Endometrium (tissue), 2 donors: ENCODE measurements around the gene PGC.

ENCODE experiments used
- FAIRE-seq: peaks from 2 replicates; lab custom pipeline; 2012; peaks lifted over from hg19 to GRCh38; lab: Jason Lieb, UNC
- donor health status: control.
- donor health status: control.

Gene PGC

GRCh38 chr6:41730531-41731436 lies 16.4 kb downstream of the PGC start:
- no peak for FAIRE-seq

DNA sequence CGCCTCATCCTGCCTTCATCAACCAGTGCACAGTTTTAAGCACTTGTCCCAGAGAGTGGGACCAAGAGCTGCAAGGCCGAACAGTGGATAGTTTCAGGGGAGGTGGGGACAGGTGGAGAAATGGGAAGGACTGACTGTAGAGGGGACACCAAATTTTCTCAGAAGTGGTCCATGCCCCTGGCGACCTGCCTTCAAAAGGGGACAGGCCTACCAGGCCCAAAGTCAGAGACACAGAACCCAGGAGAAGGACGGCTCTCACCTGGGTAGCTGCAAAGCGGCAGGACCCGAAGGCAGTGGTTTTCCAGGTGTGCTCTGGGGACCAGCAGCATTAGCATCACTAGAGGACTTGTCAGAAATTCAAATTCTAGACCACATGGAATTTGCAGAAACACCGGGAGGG lies 17.6 kb downstream of the PGC start:
- FAIRE-seq: no peak

- FAIRE-seq: no peak
These were observed 18.2 kb downstream of the PGC start for GRCh38 chr6:41728954-41729353.

DNA sequence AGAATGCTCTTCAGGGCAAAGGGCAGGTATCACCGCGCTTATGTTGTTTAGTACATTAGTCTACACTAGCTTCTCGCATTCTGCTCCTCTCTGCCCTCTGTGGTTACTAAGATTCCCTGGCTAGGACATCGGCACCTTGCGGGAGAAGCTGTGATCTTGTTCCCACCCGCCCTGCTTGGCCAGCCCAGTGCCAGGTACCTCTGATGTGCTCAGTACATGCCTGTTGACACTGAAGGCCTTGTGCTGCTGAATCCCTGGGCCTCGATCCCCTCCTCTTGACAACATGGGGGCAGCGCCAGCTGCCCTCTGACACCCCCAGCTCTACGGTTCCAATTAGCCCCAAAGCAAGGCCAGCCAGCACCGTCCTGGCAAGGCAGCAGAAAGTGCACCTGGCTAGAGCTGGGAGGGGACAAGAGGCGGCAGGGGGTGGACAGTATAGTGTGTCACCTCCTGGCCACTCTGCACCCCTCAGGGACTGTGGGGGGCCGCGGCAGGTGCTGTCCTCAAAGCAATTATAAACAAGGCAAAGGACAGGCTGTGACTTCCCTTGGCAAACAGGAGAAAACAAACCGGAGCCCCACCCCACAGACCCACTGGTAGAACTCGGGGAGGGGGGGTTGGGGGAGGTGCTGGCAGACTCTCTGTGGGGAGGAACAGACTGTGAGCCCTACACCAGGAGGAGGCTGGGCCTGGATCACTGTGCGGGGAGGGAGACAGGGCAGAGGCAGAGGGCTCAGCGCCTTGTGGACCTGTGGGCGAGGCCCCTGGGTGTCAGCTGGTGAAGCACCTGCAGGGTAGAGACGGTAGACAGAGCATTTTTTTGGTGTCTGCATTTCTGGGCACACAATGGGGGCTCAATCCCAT lies 18.9 kb downstream of the PGC start:
- no peak for FAIRE-seq

DNA sequence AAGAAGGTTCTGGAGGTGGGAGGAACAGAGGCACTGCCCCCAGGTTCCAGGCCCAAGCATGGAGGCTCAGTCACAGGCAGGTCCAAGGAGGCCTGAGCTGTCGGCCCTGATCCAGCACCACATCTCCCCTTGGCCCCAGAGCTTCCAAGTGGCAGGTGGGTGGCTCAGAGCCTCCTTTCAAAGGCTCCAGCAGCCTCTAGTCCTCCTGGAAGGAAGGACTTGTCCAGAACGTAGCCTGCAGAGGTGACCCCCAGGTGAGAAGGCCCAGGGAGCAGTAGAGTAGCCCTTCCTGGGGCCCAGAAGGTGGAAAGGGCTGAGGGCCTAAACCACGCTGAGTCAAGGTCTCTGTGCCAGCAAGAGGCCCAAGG lies 19.5 kb downstream of the PGC start:
- no peak for FAIRE-seq

DNA sequence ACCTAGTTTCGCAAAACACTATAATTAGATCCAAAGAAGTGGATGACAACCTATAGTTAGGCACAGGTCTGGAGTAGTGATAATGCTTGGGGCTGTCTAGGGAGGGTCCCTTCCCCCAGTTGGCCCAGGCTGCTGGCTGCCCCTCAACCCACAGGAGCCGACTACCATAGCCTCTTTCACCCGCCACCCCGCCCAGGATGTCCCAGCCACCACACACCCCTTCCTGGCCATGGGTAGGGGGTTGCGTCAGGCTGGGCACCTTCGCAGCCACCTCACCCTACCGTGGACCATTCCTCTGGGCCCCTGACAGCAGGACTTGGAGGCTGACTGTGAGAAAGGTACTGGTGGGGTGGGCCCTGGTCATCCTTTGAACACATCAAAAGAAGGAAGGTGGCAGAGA lies 20.3 kb downstream of the PGC start:
- no peak for FAIRE-seq

DNA sequence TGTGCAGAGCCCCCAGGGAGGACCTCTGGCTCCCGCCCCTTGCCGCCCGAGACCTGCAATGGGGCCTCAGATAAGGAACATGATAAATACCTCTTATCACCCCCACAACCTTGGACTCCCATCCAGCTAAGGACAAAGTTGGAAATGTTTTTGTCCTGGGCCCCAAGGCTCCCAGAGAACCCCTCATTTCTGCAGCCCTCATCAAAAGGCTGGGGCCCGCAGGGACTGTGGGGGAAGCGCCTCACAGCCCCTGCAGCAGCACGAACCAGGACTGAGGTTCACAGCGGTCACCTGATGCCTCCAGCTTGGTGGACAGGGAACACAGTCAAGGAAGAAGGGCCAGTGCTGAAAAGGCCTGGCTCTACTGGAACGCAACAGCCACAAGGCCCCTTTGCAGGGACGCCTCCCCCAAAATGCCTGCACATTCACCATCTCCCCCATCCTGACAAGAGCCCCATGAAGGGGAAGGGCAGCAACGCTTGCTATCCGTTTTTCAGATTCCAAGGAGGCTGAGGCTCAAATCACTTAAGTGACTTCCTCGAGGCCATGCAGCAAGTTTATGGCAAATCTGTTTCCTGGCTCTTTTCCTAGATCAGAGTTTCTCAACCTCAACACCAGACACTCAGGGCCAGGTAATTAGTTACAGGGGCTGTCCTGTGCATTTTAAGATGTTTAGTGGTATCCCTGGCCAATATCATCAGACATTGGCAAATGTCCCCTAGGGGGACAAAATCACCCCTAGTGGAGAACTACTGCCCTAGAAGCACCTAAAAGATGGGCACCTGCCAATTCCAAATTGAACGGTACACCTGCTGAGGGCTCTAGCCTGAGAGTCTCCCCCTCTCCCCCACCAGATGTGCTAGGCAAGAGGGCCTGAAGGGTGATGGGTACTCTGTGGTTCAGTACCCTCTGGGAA lies 22.4 kb downstream of the PGC start:
- no peak for FAIRE-seq

DNA sequence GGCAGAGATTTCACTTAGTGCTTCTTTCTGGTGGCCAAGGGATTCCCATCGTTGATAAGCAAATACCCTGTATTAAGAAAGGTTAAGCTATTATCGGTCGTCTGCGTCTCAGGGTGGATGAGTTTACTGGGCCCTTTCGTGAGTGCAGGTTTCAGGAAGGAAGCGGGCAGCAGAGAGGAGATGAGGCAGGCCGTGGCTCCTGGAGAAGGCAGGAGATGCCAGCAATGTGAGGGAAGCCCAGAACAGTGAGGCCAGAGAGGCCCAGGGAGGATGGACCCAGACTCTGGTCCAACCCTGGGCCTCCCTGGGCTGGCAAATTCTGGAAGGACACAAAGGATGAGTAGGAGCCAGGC lies 23.0 kb downstream of the PGC start:
- no peak for FAIRE-seq

- FAIRE-seq: no peak
These were observed 23.5 kb downstream of the PGC start for GRCh38 chr6:41723530-41724227.

- no peak for FAIRE-seq
These were observed 24.1 kb downstream of the PGC start for GRCh38 chr6:41722969-41723529.

DNA sequence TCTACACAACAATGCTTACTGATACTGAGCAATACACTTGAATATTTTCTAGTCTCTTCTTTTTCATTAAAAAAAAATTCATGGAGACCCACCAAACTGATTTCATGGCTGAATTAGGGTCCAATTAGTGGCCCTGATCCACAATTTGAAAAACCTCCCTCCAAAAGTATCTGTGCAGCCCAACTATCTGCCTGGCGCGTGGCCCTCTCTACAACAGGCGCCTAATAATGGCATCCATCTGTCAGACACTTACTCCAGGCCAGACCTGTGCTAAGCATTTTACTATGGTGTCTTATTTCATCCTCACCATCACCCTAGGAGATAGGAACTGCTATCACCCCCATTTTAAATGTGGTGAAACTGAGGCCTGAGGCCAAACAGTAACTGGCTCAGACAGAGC lies 25.8 kb downstream of the PGC start:
- FAIRE-seq: no peak

DNA sequence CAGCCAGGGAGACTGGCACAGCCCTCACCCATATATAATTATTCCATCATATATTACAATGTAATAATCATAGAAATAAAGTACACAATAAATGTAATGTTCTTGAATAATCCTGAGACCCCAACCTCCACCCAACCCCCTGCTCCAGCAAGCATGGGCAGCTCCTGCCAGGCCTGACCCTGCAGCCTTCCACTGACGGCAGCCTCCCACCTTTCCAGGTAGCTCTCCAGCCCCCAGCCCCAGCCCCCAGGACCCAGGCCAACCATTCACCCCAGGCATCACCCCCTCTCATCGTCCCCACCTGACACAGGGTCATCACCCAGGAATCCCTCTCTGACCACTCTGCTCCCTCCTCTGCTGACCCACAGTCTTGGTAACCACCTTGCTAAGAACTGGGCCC lies 26.4 kb downstream of the PGC start:
- FAIRE-seq: no peak

GRCh38 chr6:41720262-41720620 lies 27.0 kb downstream of the PGC start:
- FAIRE-seq: no peak

GRCh38 chr6:41719436-41720261 lies 27.5 kb downstream of the PGC start:
- FAIRE-seq: no peak

GRCh38 chr6:41718828-41719227 lies 28.4 kb downstream of the PGC start:
- FAIRE-seq: no peak

GRCh38 chr6:41717392-41717736 lies 29.8 kb downstream of the PGC start:
- no peak for FAIRE-seq

GRCh38 chr6:41716516-41717391 lies 30.4 kb downstream of the PGC start:
- no peak for FAIRE-seq

DNA sequence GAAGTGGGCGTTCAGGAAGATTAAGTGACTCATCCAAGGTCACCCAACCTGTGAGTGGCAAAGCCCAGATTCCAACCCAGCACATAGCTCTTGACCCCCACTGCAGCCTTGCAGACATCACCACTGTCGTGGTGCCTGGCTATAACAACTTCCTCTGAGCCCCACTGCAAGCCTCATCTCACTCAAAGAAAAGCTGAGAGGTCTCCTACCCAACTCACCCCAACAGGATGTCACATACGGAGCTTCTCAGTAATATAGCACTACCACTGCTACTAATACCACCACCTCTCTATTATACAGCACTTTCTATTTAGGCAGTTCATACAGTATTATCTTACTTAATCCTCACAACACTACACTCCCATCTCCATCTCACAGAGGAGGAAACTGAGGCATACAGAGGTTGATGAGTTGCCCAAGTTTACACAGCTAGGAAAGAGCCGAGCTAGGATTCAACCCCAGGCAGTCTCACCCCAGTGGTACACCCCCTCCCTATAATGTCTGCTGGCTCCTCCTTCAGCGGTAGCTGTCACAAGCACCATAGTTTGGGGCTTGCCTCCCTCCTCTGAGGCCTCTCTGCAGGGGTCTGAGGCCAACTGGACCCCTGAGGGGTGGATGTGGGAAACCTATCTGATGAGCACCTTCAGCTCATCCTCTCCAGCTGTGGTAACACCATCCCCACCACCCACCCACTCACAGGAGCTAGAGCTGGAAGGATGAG lies 31.2 kb downstream of the PGC start:
- FAIRE-seq: no peak
